ENCODE results near the gene SLC25A30. TPM values are rescaled to one million over a fixed set of nuclear protein-coding genes. Genes with fewer than 3 reads are reported as not detected.
"Not testable (repeated sequence)": the region's sequence is repeated elsewhere in the genome, so short reads cannot be mapped to it uniquely, and the experiment has no call there.

The SLC25A30 gene
- total RNA-seq, 4 donors from 2014 or later: 10.1 to 21.9 (median 11.9) TPM

GRCh38 chr13:45391926-45392325 lies 26.2 kb downstream of the SLC25A30 start:
- DNase-seq (ENCODE audit: low spot score) (no peak), ATAC-seq (ENCODE audit: low FRiP score) (no peak)
- TF ChIP-seq CTCF (IDR thresholded peaks at IDR 0.05): no peak

GRCh38 chr13:45391128-45391527 lies 27.0 kb downstream of the SLC25A30 start:
- DNase-seq (ENCODE audit: low spot score): not testable (repeated sequence)
- ATAC-seq (ENCODE audit: low FRiP score): peak; percentile 68

GRCh38 chr13:45390348-45390747 lies 27.8 kb downstream of the SLC25A30 start:
- DNase-seq (ENCODE audit: low spot score); ATAC-seq (ENCODE audit: low FRiP score): not testable (repeated sequence)

- no peak for DNase-seq (ENCODE audit: low spot score)
- TF ChIP-seq CTCF (IDR thresholded peaks at IDR 0.05): no peak
- no peak for ATAC-seq (ENCODE audit: low FRiP score)
Observed at GRCh38 chr13:45388664-45389063, 29.5 kb downstream of the SLC25A30 start.

GRCh38 chr13:45386892-45387575 lies 31.1 kb downstream of the SLC25A30 start:
- not testable (repeated sequence) for ATAC-seq (ENCODE audit: low FRiP score); DNase-seq (ENCODE audit: low spot score)

GRCh38 chr13:45385907-45386553 lies 32.1 kb downstream of the SLC25A30 start:
- no peak for TF ChIP-seq CTCF (IDR thresholded peaks at IDR 0.05)
- no peak for DNase-seq (ENCODE audit: low spot score)
- ATAC-seq (ENCODE audit: low FRiP score): no peak

GRCh38 chr13:45385320-45385719 lies 32.9 kb downstream of the SLC25A30 start:
- no peak for TF ChIP-seq CTCF (IDR thresholded peaks at IDR 0.05)
- ATAC-seq (ENCODE audit: low FRiP score): no peak
- no peak for DNase-seq (ENCODE audit: low spot score)

GRCh38 chr13:45384474-45385174 lies 33.5 kb downstream of the SLC25A30 start:
- DNase-seq (ENCODE audit: low spot score) (no peak), ATAC-seq (ENCODE audit: low FRiP score) (no peak)
- TF ChIP-seq CTCF (IDR thresholded peaks at IDR 0.05): no peak

GRCh38 chr13:45382739-45383138 lies 35.4 kb downstream of the SLC25A30 start:
- DNase-seq (ENCODE audit: low spot score); ATAC-seq (ENCODE audit: low FRiP score): not testable (repeated sequence)
